ENCODE results near the gene ERMARD.

Gene ERMARD

GRCh38 chr6:169783971-169784820 is 32.8 kb downstream of the ERMARD start:
- DNase-seq (ENCODE audit: low read depth): no peak

- DNase-seq (ENCODE audit: low read depth): no peak
Observed at GRCh38 chr6:169784821-169785340, 33.5 kb downstream of the ERMARD start.

GRCh38 chr6:169785566-169785965 is 34.1 kb downstream of the ERMARD start:
- no peak for DNase-seq (ENCODE audit: low read depth)

- DNase-seq (ENCODE audit: low read depth): no peak
Observed at GRCh38 chr6:169786349-169786748, 34.9 kb downstream of the ERMARD start.

- no peak for DNase-seq (ENCODE audit: low read depth)
Observed at GRCh38 chr6:169787797-169788196, 36.4 kb downstream of the ERMARD start.

GRCh38 chr6:169788809-169789145 is 37.4 kb downstream of the ERMARD start:
- no peak for DNase-seq (ENCODE audit: low read depth)

GRCh38 chr6:169789146-169789943 is 37.9 kb downstream of the ERMARD start:
- no peak for DNase-seq (ENCODE audit: low read depth)

GRCh38 chr6:169789944-169790927 is 38.8 kb downstream of the ERMARD start:
- DNase-seq (ENCODE audit: low read depth): peak; percentile 34

GRCh38 chr6:169791721-169792131 is 40.3 kb downstream of the ERMARD start:
- DNase-seq (ENCODE audit: low read depth): no peak

- no peak for DNase-seq (ENCODE audit: low read depth)
Observed at GRCh38 chr6:169792306-169793015, 41.0 kb downstream of the ERMARD start.

GRCh38 chr6:169793408-169793807 is 42.0 kb downstream of the ERMARD start:
- no peak for DNase-seq (ENCODE audit: low read depth)

- DNase-seq (ENCODE audit: low read depth): no peak
Observed at GRCh38 chr6:169794317-169795055, 43.1 kb downstream of the ERMARD start.

GRCh38 chr6:169795196-169795595 is 43.8 kb downstream of the ERMARD start:
- no peak for DNase-seq (ENCODE audit: low read depth)

GRCh38 chr6:169798764-169799473 is 47.5 kb downstream of the ERMARD start:
- DNase-seq (ENCODE audit: low read depth): no peak

- DNase-seq (ENCODE audit: low read depth): no peak
Observed at GRCh38 chr6:169799474-169799926, 48.1 kb downstream of the ERMARD start.

GRCh38 chr6:169800116-169800667 is 48.8 kb downstream of the ERMARD start:
- no peak for DNase-seq (ENCODE audit: low read depth)

- DNase-seq (ENCODE audit: low read depth): peak; percentile 37
Observed at GRCh38 chr6:169800668-169801395, 49.4 kb downstream of the ERMARD start.

- DNase-seq (ENCODE audit: low read depth): no peak
Observed at GRCh38 chr6:169801396-169802160, 50.2 kb downstream of the ERMARD start.

All from GM04504 (cell line).